Measurements from ENCODE around the gene SLC38A8. TPM values are rescaled to one million over a fixed set of nuclear protein-coding genes. Genes with fewer than 3 reads are reported as not detected.

The SLC38A8 gene
- total RNA-seq, 1 experiment from 2014 or later, result 0.35 TPM

- no peak overlapping the region for H2BK20ac ChIP-seq (ENCODE audit: low read depth, low read length, poor library complexity, severe bottlenecking)
- H3K9ac ChIP-seq (ENCODE audit: extremely low read depth, insufficient read length, low read length), result no peak overlapping the region
- H3K4me1 ChIP-seq (ENCODE audit: insufficient read depth, low read length), result no peaks in the 10 kb centered on the region
- H2AFZ ChIP-seq (ENCODE audit: low read length), result no peak overlapping the region
- no peaks in the 10 kb centered on the region for H3K23me2 ChIP-seq (ENCODE audit: insufficient read length, low read depth, low read length, poor library complexity, severe bottlenecking)
- H3K14ac ChIP-seq (ENCODE audit: insufficient read depth, low read length), result no peak overlapping the region
- no peak overlapping the region for H2BK120ac ChIP-seq (ENCODE audit: low read depth, low read length, poor library complexity, severe bottlenecking)
- H3K23ac ChIP-seq (ENCODE audit: insufficient read length, low read depth, low read length), result no peak overlapping the region
- no peaks in the 10 kb centered on the region for H3K9me3 ChIP-seq (ENCODE audit: control insufficient read depth, low read depth, low read length)
- H3K36me3 Mint-ChIP-seq (ENCODE audit: insufficient read depth in 1 of 3, low read depth in 3 of 3), result peaks cover 10 to 58% (median 37%) of the 10 kb centered on the region in 3 experiments; a peak in 6 of 7 replicates
- H3K27me3 ChIP-seq (ENCODE audit: insufficient read depth, low read length), result no peaks in the 10 kb centered on the region
- no peaks in the 10 kb centered on the region for H3K9me3 Mint-ChIP-seq
- no peak overlapping the region for H3K4me2 ChIP-seq (ENCODE audit: insufficient read depth, insufficient read length, low read length)
- H4K20me1 ChIP-seq (ENCODE audit: control insufficient read depth, insufficient read depth, insufficient read length), result no peaks in the 10 kb centered on the region
- H3K79me2 ChIP-seq (ENCODE audit: insufficient read depth, low read length), result no peaks in the 10 kb centered on the region
- no peak overlapping the region for H2BK5ac ChIP-seq (ENCODE audit: insufficient read length, low read length)
- no peak overlapping the region for H2AK5ac ChIP-seq (ENCODE audit: insufficient read length, low read length)
- no peak overlapping the region for H4K8ac ChIP-seq (replicated peaks; ENCODE audit: insufficient read length, low read depth, low read length)
- H3K18ac ChIP-seq (ENCODE audit: insufficient read length, low read depth, low read length), result no peak overlapping the region
- TF ChIP-seq CTCF (conservative IDR thresholded peaks at IDR 0.05), result no peak
- H4K91ac ChIP-seq (ENCODE audit: insufficient read length, low read depth, low read length), result no peak overlapping the region
- H3K27ac Mint-ChIP-seq, result 0 out of 7 replicates have a peak overlapping the region, but pooled peaks of 1 of the 3 experiments have one; percentile 6
- no peak for DNase-seq
- H2BK15ac ChIP-seq (ENCODE audit: low read depth, low read length), result no peak overlapping the region
- H3K4ac ChIP-seq (ENCODE audit: low read depth, low read length), result no peak overlapping the region
- no peak overlapping the region for H3K4me3 Mint-ChIP-seq
- H2BK12ac ChIP-seq (ENCODE audit: insufficient read length, low read depth, low read length), result no peak overlapping the region
- H3T11ph ChIP-seq (ENCODE audit: low read length), result no peak overlapping the region
- no CpG with 5 or more reads among the region's 8 CpGs for WGBS (ENCODE audit: extremely low coverage, insufficient read length, low lambda C conversion rate)
- H3K56ac ChIP-seq (ENCODE audit: insufficient read length, low read depth, low read length), result no peak overlapping the region
- H4K5ac ChIP-seq (ENCODE audit: insufficient read length, low read depth, low read length), result no peak overlapping the region
- no peak overlapping the region for H3K27ac ChIP-seq (ENCODE audit: insufficient read length, low read depth, low read length)
- H3K79me1 ChIP-seq (ENCODE audit: insufficient read depth, low read depth, low read length, poor library complexity, severe bottlenecking), result no peaks in the 10 kb centered on the region
- H3K27me3 Mint-ChIP-seq (ENCODE audit: low read depth), result no peaks in the 10 kb centered on the region
- H3K4me1 Mint-ChIP-seq, result no peaks in the 10 kb centered on the region
These were observed 37.8 kb upstream of the SLC38A8 start for GRCh38 chr16:84080378-84080777.
